Activated T-cell treated with anti-CD3 and anti-CD28 coated beads, Interleukin-2, amount 50 U/mL, for 24 hours (primary cell): ENCODE data around the gene PCAT7.

Source experiments
- DNase-seq: peaks from one replicate; pipeline ENCODE4 v3.0.0-alpha.2; 2020
- H3K27ac Mint-ChIP-seq: 2 replicates; pipeline ENCODE4 v1.8.0; 2020; ENCODE audit warnings: mild to moderate bottlenecking, mixed read lengths
- H3K27me3 Mint-ChIP-seq: 2 replicates; pipeline ENCODE4 v1.8.0; 2020; ENCODE audit warnings: mixed read lengths
- H3K36me3 Mint-ChIP-seq: 2 replicates; pipeline ENCODE4 v1.8.0; 2020; ENCODE audit warnings: low read depth, mixed read lengths
- H3K4me1 Mint-ChIP-seq: 2 replicates; pipeline ENCODE4 v1.8.0; 2020; ENCODE audit warnings: low read depth, mixed read lengths
- H3K4me3 Mint-ChIP-seq: 2 replicates; pipeline ENCODE4 v1.8.0; 2020; ENCODE audit warnings: mild to moderate bottlenecking, moderate library complexity, mixed read lengths
- H3K9me3 Mint-ChIP-seq: 2 replicates; pipeline ENCODE4 v1.8.0; 2020; ENCODE audit warnings: mixed read lengths

PCAT7 gene

DNA sequence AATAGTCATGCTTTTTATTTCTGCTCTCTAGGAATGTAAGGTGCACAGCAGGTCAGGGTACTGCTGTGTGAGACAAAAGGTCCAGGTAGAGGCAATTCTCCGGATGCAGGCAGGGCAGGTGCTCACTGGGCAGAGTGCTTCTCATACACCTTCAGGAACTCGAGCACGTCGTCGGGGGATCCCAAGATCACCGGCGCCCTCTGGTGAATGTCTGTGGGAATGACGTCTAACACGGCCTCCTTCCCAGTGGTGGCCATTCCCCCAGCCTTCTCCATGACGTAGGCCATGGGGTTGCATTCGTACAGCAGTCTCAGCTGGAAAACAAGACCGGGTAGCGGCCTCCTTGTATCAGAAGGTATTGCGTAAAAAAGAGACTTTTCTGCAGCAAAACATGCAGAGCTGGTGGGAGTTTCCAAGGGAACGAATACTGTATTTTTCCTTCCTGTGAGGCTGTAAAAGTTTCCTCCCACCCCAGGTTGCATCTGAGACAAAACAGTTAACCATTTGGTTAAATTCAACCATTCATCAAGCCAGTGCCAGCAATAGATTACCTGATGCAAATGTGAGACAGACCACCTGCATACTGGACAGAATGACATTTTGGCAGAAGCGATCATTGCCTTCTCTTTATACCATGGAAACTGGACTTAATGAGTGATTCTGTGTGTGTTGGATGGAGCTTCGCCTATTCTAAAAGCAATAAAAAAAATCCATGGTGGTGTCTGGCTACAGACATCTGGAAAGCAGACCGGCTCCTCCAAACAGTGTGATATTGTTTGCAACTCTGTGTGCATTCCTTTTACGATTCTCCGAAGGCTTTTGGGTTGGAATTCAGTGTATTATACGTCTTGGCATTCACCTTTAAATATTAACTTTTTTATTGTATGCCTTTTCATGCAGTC is 48.6 kb downstream of the PCAT7 start:
- peak; percentile 75 for DNase-seq
- peaks cover 3% of the 10 kb centered on the region for H3K27me3 Mint-ChIP-seq
- no peaks in the 10 kb centered on the region for H3K36me3 Mint-ChIP-seq
- H3K4me1 Mint-ChIP-seq, result peaks cover 6% of the 10 kb centered on the region
- no peak overlapping the region for H3K4me3 Mint-ChIP-seq
- no peak overlapping the region for H3K27ac Mint-ChIP-seq
- no peaks in the 10 kb centered on the region for H3K9me3 Mint-ChIP-seq

DNA sequence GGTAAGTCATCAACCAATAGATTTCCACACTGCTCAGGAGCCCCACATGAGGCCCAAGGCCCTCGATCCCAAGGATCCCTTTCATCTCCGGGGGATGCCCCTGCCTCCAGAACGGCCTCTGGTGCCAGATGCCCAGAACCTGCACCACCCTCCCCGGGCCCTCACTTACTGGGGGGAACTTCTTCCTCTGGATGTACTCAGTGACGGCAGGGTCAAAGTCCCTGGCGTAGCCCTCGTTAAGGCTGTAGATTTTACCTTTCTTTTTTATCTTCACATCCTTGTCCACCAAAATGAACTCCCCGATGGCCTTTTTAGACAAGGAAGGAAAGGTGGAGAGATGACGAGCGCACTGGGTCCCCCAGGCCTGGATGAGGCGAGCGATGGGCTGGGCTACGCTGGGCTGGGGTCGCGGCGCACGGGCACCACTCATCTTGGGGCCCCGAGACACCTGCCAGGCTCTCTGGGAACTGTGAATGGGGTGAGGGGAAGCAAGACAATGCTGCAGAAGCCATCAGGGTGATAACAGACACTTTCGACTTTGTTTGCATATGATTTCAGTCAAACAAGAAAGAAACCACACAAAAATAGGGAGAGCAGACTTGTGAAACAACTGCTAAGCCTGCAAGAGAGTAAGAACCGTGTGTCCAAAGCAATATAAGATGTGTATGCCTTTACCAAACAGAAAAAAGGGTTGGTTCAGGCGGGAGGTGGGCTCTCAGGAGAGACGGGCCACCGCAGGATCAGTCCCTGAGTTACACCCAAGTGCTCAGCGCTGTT is 52.0 kb downstream of the PCAT7 start:
- Mint-ChIP-seq H3K4me3 (no peak overlapping the region), H3K9me3 (no peaks in the 10 kb centered on the region), H3K27me3 (peaks cover 21% of the 10 kb centered on the region), H3K4me1 (peaks cover 12% of the 10 kb centered on the region), H3K27ac (no peak overlapping the region), H3K36me3 (no peaks in the 10 kb centered on the region)
- DNase-seq, result no peak

DNA sequence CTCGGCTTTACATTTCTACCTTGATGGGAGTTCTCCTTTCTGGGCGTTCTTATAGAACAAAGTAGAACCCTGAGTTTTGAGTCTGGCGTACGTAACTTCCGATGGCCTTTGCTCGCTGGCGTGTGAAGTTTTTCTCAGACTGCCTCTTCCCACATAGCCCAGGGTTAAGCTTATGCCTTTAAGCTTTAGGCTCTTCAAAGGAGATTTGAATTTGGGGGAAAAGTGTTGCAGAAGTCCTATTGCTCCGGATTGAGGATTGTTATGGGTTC is 52.5 kb downstream of the PCAT7 start:
- Mint-ChIP-seq H3K27ac (no peak overlapping the region), H3K4me3 (no peak overlapping the region), H3K9me3 (no peaks in the 10 kb centered on the region), H3K4me1 (peaks cover 17% of the 10 kb centered on the region), H3K36me3 (no peaks in the 10 kb centered on the region), H3K27me3 (peaks cover 26% of the 10 kb centered on the region)
- DNase-seq, result no peak

GRCh38 chr9:94610181-94610606 is 55.3 kb downstream of the PCAT7 start:
- Mint-ChIP-seq H3K4me3 (no peak overlapping the region), H3K4me1 (peaks cover 13% of the 10 kb centered on the region), H3K36me3 (no peaks in the 10 kb centered on the region), H3K9me3 (no peaks in the 10 kb centered on the region), H3K27ac (no peak overlapping the region), H3K27me3 (peaks cover 35% of the 10 kb centered on the region)
- DNase-seq, result no peak

GRCh38 chr9:94611638-94612068 is 56.8 kb downstream of the PCAT7 start:
- H3K27me3 Mint-ChIP-seq, result peaks cover 35% of the 10 kb centered on the region
- DNase-seq, result peak; percentile 73
- no peaks in the 10 kb centered on the region for H3K36me3 Mint-ChIP-seq
- no peak overlapping the region for H3K4me3 Mint-ChIP-seq
- peaks cover 13% of the 10 kb centered on the region for H3K4me1 Mint-ChIP-seq
- H3K9me3 Mint-ChIP-seq, result no peaks in the 10 kb centered on the region
- peak overlapping the region; percentile 30 for H3K27ac Mint-ChIP-seq

DNA sequence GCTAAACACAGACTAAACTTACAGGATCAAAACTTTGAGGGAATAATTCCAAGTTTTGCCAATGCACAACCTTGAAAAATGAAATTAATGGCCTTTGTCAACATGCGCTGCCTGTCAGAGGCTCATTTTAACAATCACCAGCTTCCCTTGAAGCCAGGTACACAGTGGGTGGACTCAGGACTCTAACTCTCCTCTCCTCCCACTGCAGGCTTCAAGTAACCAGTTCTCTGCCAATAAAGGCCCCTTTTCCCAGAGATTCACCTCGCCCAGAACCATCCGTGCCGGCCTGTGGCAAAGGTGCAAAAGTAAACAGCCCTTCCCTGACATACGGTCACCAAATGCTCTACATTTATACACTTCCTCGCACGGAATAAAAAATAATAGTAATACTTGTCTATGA is 57.2 kb downstream of the PCAT7 start:
- no peak overlapping the region for H3K4me3 Mint-ChIP-seq
- H3K4me1 Mint-ChIP-seq, result peaks cover 13% of the 10 kb centered on the region
- no peak for DNase-seq
- H3K36me3 Mint-ChIP-seq, result no peaks in the 10 kb centered on the region
- no peaks in the 10 kb centered on the region for H3K9me3 Mint-ChIP-seq
- H3K27me3 Mint-ChIP-seq, result peaks cover 35% of the 10 kb centered on the region
- H3K27ac Mint-ChIP-seq, result no peak overlapping the region

GRCh38 chr9:94613003-94613402 is 58.1 kb downstream of the PCAT7 start:
- no peak for DNase-seq
- Mint-ChIP-seq H3K4me3 (no peak overlapping the region), H3K9me3 (no peaks in the 10 kb centered on the region), H3K27ac (no peak overlapping the region), H3K27me3 (peaks cover 32% of the 10 kb centered on the region), H3K4me1 (peaks cover 13% of the 10 kb centered on the region), H3K36me3 (no peaks in the 10 kb centered on the region)

- Mint-ChIP-seq H3K4me1 (peaks cover 9% of the 10 kb centered on the region), H3K27ac (no peak overlapping the region), H3K4me3 (no peak overlapping the region), H3K9me3 (no peaks in the 10 kb centered on the region), H3K27me3 (peaks cover 16% of the 10 kb centered on the region), H3K36me3 (no peaks in the 10 kb centered on the region)
- no peak for DNase-seq
Observed at GRCh38 chr9:94619026-94619425, 64.1 kb downstream of the PCAT7 start.
